SK-N-SH (cell line): ENCODE data around the gene IMPA2. TPM values are rescaled to one million over a fixed set of nuclear protein-coding genes. Genes with fewer than 3 reads are reported as not detected.

ENCODE experiments used
- CTCF ChIA-PET: fragments of 300-600, 350-600 bp; formaldehyde crosslinking; extraction: SDS; loops from one replicate; lab custom pipeline; 2021; lab: Yijun Ruan, JAX
- POLR2A ChIA-PET: fragments of 350-600 bp; sonication (Branson Sonifier 250); formaldehyde crosslinking; extraction: SDS; loops from one replicate; lab custom pipeline; 2020; ENCODE audit warnings: antibody characterized with exemption, inconsistent platforms; lab: Yijun Ruan, JAX
- DNase-seq: peaks from one replicate; pipeline ENCODE4 v3.0.0; 2012
- H2AFZ ChIP-seq: fragments of 200-600 bp; sonication (generic); 2 replicates; pipeline ENCODE4 v1.8.1; 2016; ENCODE audit warnings: antibody characterized with exemption, mild to moderate bottlenecking, low read depth
- H3F3A ChIP-seq: fragments of 200-600 bp; sonication (generic); replicated peaks from 2 replicates; pipeline ENCODE3; 2016; ENCODE audit warnings: antibody characterized with exemption, mild to moderate bottlenecking; ENCODE audit not compliant: insufficient read depth
- H3K27ac ChIP-seq, 2 experiments: fragments of 200-500 bp in 1 of 2; fragments of 200-600 bp in 1 of 2; sonication (Bioruptor generic) in 1 of 2; sonication (generic), shearing (Covaris generic) in 1 of 2; 2 replicates each; pipeline versions ENCODE4 v1.5.1 to v1.6.1; 2014 to 2016; ENCODE audit warnings: low read depth in 2 of 2, inconsistent platforms in 1 of 2, low read length in 1 of 2, mild to moderate bottlenecking in 1 of 2, mixed read lengths in 1 of 2
- H3K27me3 ChIP-seq: fragments of 200-600 bp; sonication (generic), shearing (Covaris generic); 2 replicates; pipeline ENCODE4 v1.6.1; 2016; ENCODE audit warnings: mixed run types; ENCODE audit not compliant: insufficient read depth
- H3K36me3 ChIP-seq, 2 experiments: fragments of 200-500 bp in 1 of 2; fragments of 200-600 bp in 1 of 2; sonication (Bioruptor generic) in 1 of 2; sonication (generic) in 1 of 2; replicated peaks in 1 of 2; 2 replicates each; pipeline versions ENCODE3 to v1.5.1; 2014 to 2016; ENCODE audit warnings: low read length in 1 of 2, mild to moderate bottlenecking in 1 of 2; ENCODE audit not compliant: insufficient read depth in 2 of 2, control insufficient read depth in 1 of 2
- H3K4me1 ChIP-seq, 2 experiments: fragments of 200-500 bp in 1 of 2; fragments of 200-600 bp in 1 of 2; sonication (Bioruptor generic) in 1 of 2; sonication (generic), shearing (Covaris generic) in 1 of 2; 2 replicates each; pipeline versions ENCODE4 v1.5.1 to v1.6.1; 2014 to 2016; ENCODE audit warnings: low read depth in 1 of 2, low read length in 1 of 2, mixed run types in 1 of 2; ENCODE audit not compliant: insufficient read depth in 2 of 2, control insufficient read depth in 1 of 2
- H3K4me2 ChIP-seq: fragments of 200-600 bp; sonication (generic), shearing (Covaris generic); 2 replicates; pipeline ENCODE4 v1.6.1; 2017; ENCODE audit warnings: mixed run types
- H3K4me3 ChIP-seq, 2 experiments: fragments of 200-500 bp in 1 of 2; fragments of 200-600 bp in 1 of 2; sonication (Bioruptor generic) in 1 of 2; sonication (generic), shearing (Covaris generic) in 1 of 2; 2 replicates each; pipeline versions ENCODE4 v1.5.1 to v1.8.1; 2014 to 2016; ENCODE audit warnings: low read depth in 2 of 2, inconsistent platforms in 1 of 2, low read length in 1 of 2, mild to moderate bottlenecking in 1 of 2, mixed read lengths in 1 of 2, moderate library complexity in 1 of 2
- H3K79me2 ChIP-seq: fragments of 200-600 bp; sonication (generic); 2 replicates; pipeline ENCODE4 v1.8.1; 2017; ENCODE audit warnings: mild to moderate bottlenecking; ENCODE audit not compliant: insufficient read depth
- H3K9ac ChIP-seq: fragments of 200-600 bp; sonication (generic); 2 replicates; pipeline ENCODE4 v1.6.1; 2017; ENCODE audit warnings: mixed run types
- H3K9me2 ChIP-seq: fragments of 200-600 bp; sonication (generic); 2 replicates; pipeline ENCODE4 v1.6.1; 2017; ENCODE audit warnings: mixed run types
- H3K9me3 ChIP-seq: fragments of 200-600 bp; sonication (generic); 2 replicates; pipeline ENCODE4 v1.6.1; 2017; ENCODE audit warnings: mixed run types, mild to moderate bottlenecking, moderate library complexity
- H4K20me1 ChIP-seq: fragments of 200-600 bp; sonication (generic); 2 replicates; pipeline ENCODE4 v1.6.1; 2017; ENCODE audit warnings: mild to moderate bottlenecking, mixed run types; ENCODE audit not compliant: insufficient read depth
- EP300 ChIP-seq, 2 experiments: IDR thresholded peaks; 2 replicates each; pipeline versions ENCODE4 v1.4.0 to v1.6.1; 2012; ENCODE audit warnings: borderline replicate concordance in 1 of 2, low read depth in 1 of 2, low read length in 1 of 2
- EZH2phosphoT487 ChIP-seq: fragments of 200-600 bp; sonication (generic); IDR thresholded peaks from 2 replicates; pipeline ENCODE4 v1.6.1; 2017; ENCODE audit warnings: low read depth, mixed run types, mild to moderate bottlenecking, antibody characterized with exemption, moderate library complexity, borderline replicate concordance
- FOSL2 ChIP-seq: IDR thresholded peaks from 2 replicates; pipeline ENCODE4 v1.4.0; 2012; ENCODE audit warnings: low read depth, mild to moderate bottlenecking, moderate library complexity, borderline replicate concordance
- FOXM1 ChIP-seq: IDR thresholded peaks from 2 replicates; pipeline ENCODE4 v1.4.0; 2012; ENCODE audit warnings: low read depth, mild to moderate bottlenecking
- GABPA ChIP-seq: IDR thresholded peaks from 2 replicates; pipeline ENCODE4 v1.4.0; 2012; ENCODE audit warnings: low read depth, mild to moderate bottlenecking
- GATA2 ChIP-seq: sonication (generic); formaldehyde crosslinking; IDR thresholded peaks from 2 replicates; pipeline ENCODE4 v1.5.0; 2020; ENCODE audit warnings: mild to moderate bottlenecking, missing genetic modification reagents
- JUND ChIP-seq: IDR thresholded peaks from 2 replicates; pipeline ENCODE4 v1.4.0; 2012
- MEF2A ChIP-seq: IDR thresholded peaks from 2 replicates; pipeline ENCODE4 v1.4.0; 2012; ENCODE audit warnings: low read depth, borderline replicate concordance
- NFIC ChIP-seq: IDR thresholded peaks from 2 replicates; pipeline ENCODE4 v1.4.0; 2012; ENCODE audit warnings: borderline replicate concordance
- NRF1 ChIP-seq: IDR thresholded peaks from 2 replicates; pipeline ENCODE4 v1.6.1; 2012; ENCODE audit warnings: low read depth, mild to moderate bottlenecking, low read length
- RCOR1 ChIP-seq: fragments of 150-350 bp; IDR thresholded peaks from 2 replicates; pipeline ENCODE4 v1.6.1; 2017; ENCODE audit warnings: antibody characterized with exemption, low read length
- REST ChIP-seq: IDR thresholded peaks from 2 replicates; pipeline ENCODE4 v1.6.1; 2012; ENCODE audit warnings: mild to moderate bottlenecking, low read depth, low read length, moderate library complexity
- RFX5 ChIP-seq: IDR thresholded peaks from 2 replicates; pipeline ENCODE4 v1.6.1; 2012; ENCODE audit warnings: mild to moderate bottlenecking, improper control_type of control experiment, low read length
- RXRA ChIP-seq: IDR thresholded peaks from 2 replicates; pipeline ENCODE4 v1.4.0; 2012; ENCODE audit warnings: low read depth, mild to moderate bottlenecking, borderline replicate concordance
- SMC3 ChIP-seq: IDR thresholded peaks from 2 replicates; pipeline ENCODE4 v1.6.1; 2012; ENCODE audit warnings: low read depth, low read length, improper control_type of control experiment
- TCF12 ChIP-seq: IDR thresholded peaks from 2 replicates; pipeline ENCODE4 v1.4.0; 2012
- WGBS: methylation state at CpG from one replicate; pipeline ENCODE4 v1.1.6; 2017; ENCODE audit warnings: low lambda C conversion rate; 5-methylcytosine and 5-hydroxymethylcytosine counted together
- polyA plus RNA-seq, 3 experiments: library from polyadenylated mRNA; depleted of rRNA; stranded (reverse); fragments of >200 nt; gene quantifications; 2 replicates each; pipeline ENCODE4 v1.2.3, GENCODE V29; 2012
- TF ChIP-seq, protein P1 (sequence below): fragments of 150-350 bp; IDR thresholded peaks from 2 replicates; pipeline ENCODE4 v1.6.1; 2016; ENCODE audit warnings: mild to moderate bottlenecking, low read depth, low read length
- TF ChIP-seq, protein P2 (sequence below): IDR thresholded peaks from 2 replicates; pipeline ENCODE4 v1.4.0; 2012; ENCODE audit warnings: low read depth
- TF ChIP-seq, protein P3 (sequence below): IDR thresholded peaks from 2 replicates; pipeline ENCODE4 v1.4.0; 2012; ENCODE audit warnings: low read depth, borderline replicate concordance
- TF ChIP-seq, protein P4 (sequence below): fragments of 150-350 bp; IDR thresholded peaks from 2 replicates; pipeline ENCODE4 v1.6.1; 2017; ENCODE audit warnings: antibody characterized with exemption, low read length, low read depth, borderline replicate concordance

Gene IMPA2
- polyA plus RNA-seq, 1 of the 3 experiments (the other 2 are of a cell fraction): 0.18 TPM

GRCh38 chr18:12008181-12008767 is 27.0 kb downstream of the IMPA2 start (continued):
- TF ChIP-seq, protein P1, sequence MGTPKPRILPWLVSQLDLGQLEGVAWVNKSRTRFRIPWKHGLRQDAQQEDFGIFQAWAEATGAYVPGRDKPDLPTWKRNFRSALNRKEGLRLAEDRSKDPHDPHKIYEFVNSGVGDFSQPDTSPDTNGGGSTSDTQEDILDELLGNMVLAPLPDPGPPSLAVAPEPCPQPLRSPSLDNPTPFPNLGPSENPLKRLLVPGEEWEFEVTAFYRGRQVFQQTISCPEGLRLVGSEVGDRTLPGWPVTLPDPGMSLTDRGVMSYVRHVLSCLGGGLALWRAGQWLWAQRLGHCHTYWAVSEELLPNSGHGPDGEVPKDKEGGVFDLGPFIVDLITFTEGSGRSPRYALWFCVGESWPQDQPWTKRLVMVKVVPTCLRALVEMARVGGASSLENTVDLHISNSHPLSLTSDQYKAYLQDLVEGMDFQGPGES: no peak
- no peak for TF ChIP-seq REST
- no peak for TF ChIP-seq FOSL2
- TF ChIP-seq RFX5: no peak
- TF ChIP-seq GABPA: no peak

GRCh38 chr18:12008842-12009580 is 27.7 kb downstream of the IMPA2 start:
- Histone ChIP-seq H3K4me1 (no peaks in the 10 kb centered on the region), H3K9me3 (no peaks in the 10 kb centered on the region), H3K79me2 (no peaks in the 10 kb centered on the region), H3K9me2 (no peaks in the 10 kb centered on the region), H3K9ac (no peak overlapping the region), H3F3A (no peaks in the 10 kb centered on the region), H3K36me3 (no peaks in the 10 kb centered on the region), H3K4me2 (no peak overlapping the region), H3K27me3 (peaks cover 85% of the 10 kb centered on the region), H3K27ac (no peak overlapping the region), H4K20me1 (no peaks in the 10 kb centered on the region), H3K4me3 (no peak overlapping the region), H2AFZ (no peak overlapping the region)
- 10% methylated on average over 4 of the region's 6 CpGs for WGBS
- ChIA-PET POLR2A (no interaction called here), CTCF (interaction anchor here (1.2 kb wide), 1 partner anchor 71 kb away, joined by 3 read pairs; no protein-coding TSS in a partner anchor)
- no peak for DNase-seq
- no peak for TF ChIP-seq EZH2phosphoT487
- TF ChIP-seq TCF12: no peak
- TF ChIP-seq EP300 (IDR thresholded peaks at IDR 0.05; ENCODE audit: borderline replicate concordance in 1 of 2, low read depth in 1 of 2, low read length in 1 of 2): no peak
- TF ChIP-seq, protein P2, sequence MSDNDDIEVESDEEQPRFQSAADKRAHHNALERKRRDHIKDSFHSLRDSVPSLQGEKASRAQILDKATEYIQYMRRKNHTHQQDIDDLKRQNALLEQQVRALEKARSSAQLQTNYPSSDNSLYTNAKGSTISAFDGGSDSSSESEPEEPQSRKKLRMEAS: no peak
- TF ChIP-seq GATA2: no peak
- TF ChIP-seq, protein P3, sequence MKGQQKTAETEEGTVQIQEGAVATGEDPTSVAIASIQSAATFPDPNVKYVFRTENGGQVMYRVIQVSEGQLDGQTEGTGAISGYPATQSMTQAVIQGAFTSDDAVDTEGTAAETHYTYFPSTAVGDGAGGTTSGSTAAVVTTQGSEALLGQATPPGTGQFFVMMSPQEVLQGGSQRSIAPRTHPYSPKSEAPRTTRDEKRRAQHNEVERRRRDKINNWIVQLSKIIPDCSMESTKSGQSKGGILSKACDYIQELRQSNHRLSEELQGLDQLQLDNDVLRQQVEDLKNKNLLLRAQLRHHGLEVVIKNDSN: no peak
- TF ChIP-seq JUND: no peak
- TF ChIP-seq GABPA: no peak
- no peak for TF ChIP-seq SMC3
- TF ChIP-seq FOXM1: no peak
- no peak for TF ChIP-seq MEF2A
- no peak for TF ChIP-seq NRF1
- no peak for TF ChIP-seq RXRA
- no peak for TF ChIP-seq RCOR1
- TF ChIP-seq, protein P1: no peak
- TF ChIP-seq, protein P4, sequence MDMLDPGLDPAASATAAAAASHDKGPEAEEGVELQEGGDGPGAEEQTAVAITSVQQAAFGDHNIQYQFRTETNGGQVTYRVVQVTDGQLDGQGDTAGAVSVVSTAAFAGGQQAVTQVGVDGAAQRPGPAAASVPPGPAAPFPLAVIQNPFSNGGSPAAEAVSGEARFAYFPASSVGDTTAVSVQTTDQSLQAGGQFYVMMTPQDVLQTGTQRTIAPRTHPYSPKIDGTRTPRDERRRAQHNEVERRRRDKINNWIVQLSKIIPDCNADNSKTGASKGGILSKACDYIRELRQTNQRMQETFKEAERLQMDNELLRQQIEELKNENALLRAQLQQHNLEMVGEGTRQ: no peak
- no peak for TF ChIP-seq NFIC
